Measurements from ENCODE around the gene TTC24.

Gene TTC24

DNA sequence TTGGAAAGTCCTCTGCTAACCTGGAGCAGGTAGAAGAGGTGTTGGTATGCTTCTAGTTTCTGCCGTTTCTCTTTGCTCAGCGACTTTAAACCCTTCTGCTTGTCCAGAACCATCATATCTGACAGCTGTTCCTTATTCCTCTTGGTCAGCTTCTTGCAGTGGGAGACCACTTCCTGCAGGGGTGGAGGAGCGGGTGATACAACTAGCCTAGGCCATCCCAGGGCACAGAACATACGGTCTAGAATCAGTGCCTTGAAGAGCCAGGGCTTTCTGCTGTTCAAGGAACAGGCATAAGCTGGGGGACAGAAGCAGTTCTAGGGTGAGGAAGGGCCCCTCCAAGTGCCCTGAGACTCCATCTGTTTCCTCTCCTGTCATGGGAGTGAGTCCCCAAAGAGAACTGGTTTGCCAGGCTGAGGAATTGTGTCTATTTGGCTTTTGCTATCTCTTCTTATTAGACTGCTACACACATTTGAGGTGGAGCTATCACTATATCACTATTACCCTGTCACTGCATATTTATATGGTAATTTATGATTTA lies 39.6 kb upstream of the TTC24 start:
- TF ChIP-seq, protein P1, sequence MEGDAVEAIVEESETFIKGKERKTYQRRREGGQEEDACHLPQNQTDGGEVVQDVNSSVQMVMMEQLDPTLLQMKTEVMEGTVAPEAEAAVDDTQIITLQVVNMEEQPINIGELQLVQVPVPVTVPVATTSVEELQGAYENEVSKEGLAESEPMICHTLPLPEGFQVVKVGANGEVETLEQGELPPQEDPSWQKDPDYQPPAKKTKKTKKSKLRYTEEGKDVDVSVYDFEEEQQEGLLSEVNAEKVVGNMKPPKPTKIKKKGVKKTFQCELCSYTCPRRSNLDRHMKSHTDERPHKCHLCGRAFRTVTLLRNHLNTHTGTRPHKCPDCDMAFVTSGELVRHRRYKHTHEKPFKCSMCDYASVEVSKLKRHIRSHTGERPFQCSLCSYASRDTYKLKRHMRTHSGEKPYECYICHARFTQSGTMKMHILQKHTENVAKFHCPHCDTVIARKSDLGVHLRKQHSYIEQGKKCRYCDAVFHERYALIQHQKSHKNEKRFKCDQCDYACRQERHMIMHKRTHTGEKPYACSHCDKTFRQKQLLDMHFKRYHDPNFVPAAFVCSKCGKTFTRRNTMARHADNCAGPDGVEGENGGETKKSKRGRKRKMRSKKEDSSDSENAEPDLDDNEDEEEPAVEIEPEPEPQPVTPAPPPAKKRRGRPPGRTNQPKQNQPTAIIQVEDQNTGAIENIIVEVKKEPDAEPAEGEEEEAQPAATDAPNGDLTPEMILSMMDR (IDR thresholded peaks at IDR 0.05; ENCODE audit: extremely low read depth, missing control alignments), result no peak
- DNase-seq (ENCODE audit: low spot score), result no peak

DNA sequence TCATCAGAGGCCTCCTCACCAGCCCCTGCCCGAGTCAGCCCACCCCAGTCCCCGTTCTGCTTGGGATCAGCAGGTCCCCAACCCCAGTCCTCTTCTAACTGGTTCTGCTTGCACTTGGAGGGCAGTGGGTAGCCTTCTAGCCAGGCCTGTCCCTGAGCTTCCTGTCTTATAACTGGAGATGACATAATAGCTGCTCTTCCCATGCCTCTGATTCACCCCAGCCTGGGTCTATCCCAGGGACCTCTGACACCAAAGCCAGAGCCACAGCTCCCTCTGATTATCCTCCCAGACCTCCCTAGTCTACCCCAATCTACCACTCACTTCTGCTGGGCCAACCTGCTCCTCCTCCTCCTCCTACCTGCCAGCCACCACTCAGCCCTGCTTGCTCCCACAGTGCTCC lies 38.6 kb upstream of the TTC24 start:
- DNase-seq (ENCODE audit: low spot score), result no peak
- TF ChIP-seq, protein P1 (IDR thresholded peaks at IDR 0.05; ENCODE audit: extremely low read depth, missing control alignments), result no peak

DNA sequence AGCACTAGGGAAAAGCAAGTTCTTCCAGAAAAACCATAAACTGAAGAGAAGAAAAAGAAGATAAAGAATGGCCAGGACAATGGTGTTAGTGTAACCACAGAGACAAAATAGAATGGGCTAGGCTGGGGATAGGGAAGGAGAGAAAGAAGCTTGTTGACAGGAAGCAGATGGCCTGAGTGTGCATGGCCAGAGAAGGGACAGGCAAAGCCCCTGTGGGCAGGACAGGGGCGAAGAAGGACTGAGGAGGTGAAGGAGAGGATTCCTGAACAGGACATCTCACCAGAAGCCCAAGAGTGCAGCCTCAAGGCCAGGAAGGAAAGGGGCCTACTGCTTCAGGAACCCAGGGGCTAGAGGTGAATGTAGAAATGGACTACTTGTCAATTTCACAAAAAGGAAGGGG lies 36.5 kb upstream of the TTC24 start:
- DNase-seq (ENCODE audit: low spot score), result no peak
- TF ChIP-seq, protein P1 (IDR thresholded peaks at IDR 0.05; ENCODE audit: extremely low read depth, missing control alignments), result no peak

DNA sequence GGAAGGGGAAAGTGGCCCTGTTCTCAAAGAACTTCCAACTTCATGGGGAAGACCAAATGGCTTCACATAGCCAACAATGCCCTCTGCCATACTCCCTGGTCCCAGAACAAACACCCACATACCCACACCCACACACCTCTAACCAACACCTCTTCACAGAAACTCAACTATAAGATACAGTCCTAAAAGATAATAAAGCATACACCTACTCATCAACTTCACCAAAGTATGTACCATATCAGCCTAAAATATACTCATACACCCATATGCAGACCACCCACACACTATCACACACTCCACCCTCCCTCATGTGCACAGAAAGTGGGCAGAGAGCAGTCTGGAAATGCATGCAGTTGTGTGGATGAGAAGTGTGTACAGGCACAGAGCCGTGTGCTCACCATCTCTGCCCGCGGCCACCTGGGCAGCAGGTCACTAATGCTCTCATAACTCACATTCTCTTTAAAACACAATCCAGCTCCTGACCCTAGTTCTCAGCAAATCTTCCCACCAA lies 34.9 kb upstream of the TTC24 start:
- TF ChIP-seq, protein P1 (IDR thresholded peaks at IDR 0.05; ENCODE audit: extremely low read depth, missing control alignments), result no peak
- DNase-seq (ENCODE audit: low spot score), result no peak

DNA sequence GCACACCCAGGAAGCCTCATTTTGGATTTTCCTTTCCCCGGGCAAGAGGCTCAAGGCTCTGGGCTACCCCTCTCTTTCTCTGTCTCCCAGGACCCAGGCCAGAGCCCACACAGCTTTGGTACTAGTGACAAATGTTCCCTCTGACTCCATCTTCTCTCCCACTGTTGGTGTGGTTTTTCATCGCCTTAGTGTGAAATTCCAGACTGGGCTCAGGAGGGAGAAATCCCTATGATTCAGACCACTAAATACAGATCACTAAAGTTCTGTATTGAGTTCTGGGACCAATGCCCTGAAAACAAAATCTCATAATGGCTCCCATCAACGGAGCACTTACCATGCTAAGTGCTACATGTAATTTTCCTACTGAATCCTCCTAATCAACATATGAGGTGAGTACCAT lies 33.3 kb upstream of the TTC24 start:
- no peak for DNase-seq (ENCODE audit: low spot score)

DNA sequence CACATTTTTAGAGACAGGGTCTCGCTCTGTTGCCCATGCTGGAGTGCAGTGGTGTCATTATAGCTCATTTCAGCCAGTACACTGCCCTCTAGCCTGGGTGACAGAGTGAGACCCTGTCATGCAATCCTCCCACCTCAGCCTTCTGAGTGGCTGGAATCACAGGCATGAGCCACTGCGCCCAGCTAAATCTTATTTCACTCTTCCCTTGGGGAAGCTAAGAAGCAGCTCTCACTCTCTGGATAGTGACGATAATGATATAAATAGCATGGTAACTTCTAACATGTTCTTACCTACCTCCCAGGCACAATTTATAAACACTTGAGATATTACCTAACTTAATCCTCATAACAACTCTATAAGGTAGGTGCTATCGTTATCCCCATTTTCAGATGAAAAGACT lies 32.1 kb upstream of the TTC24 start:
- no peak for DNase-seq (ENCODE audit: low spot score)
- TF ChIP-seq, protein P1 (IDR thresholded peaks at IDR 0.05; ENCODE audit: extremely low read depth, missing control alignments), result no peak

More for the DNA sequence above, 33.3 kb upstream of the TTC24 start:
- TF ChIP-seq, protein P1 (IDR thresholded peaks at IDR 0.05; ENCODE audit: extremely low read depth, missing control alignments), result no peak

DNA sequence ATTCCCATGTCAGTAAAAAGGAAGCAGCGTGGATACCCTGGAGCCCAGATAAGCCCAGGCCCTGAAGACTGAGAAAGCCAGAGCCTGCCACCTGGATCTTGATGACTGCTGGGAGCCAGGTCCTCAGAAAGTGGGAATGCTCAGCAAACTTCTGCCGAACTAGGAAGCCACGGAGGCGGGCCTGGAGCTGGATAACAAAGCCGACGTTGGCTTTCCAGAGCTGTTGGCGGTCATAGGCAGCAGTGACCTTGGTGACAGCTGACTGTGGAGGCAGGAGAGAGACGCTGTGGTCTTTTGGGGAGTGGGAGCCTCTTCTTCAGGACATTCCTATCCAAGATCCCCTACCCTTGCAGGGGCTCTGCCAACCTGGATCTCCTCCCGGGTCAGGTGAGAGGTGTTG lies 31.5 kb upstream of the TTC24 start:
- TF ChIP-seq, protein P1 (IDR thresholded peaks at IDR 0.05; ENCODE audit: extremely low read depth, missing control alignments), result no peak
- no peak for DNase-seq (ENCODE audit: low spot score)

Data from GM20000 (cell line).